GM12801 (cell line): Measurements from ENCODE around the gene MICOS13.

Experiments used
- CTCF ChIP-seq: IDR thresholded peaks from one replicate; pipeline ENCODE4 v1.5.1; 2011; ENCODE audit warnings: control low read depth; ENCODE audit not compliant: insufficient read length; ENCODE audit errors: extremely low read depth

MICOS13 gene

GRCh38 chr19:5680437-5681368, at the start of gene MICOS13, which contains the start of gene HSD11B1L:
MICOS13 (minus strand) TSS chr19:5680516; CDS start chr19:5680486, 30 bp downstream.
HSD11B1L (plus strand) TSS chr19:5681027; CDS start chr19:5684833, 3,806 bp downstream.
- no peak for TF ChIP-seq CTCF

GRCh38 chr19:5727453-5728050, 47.2 kb upstream of the MICOS13 start:
- no peak for TF ChIP-seq CTCF

- TF ChIP-seq CTCF = peak; percentile 34
These were observed 39.9 kb upstream of the MICOS13 start, which contains the start of the genes CATSPERD and LONP1 for GRCh38 chr19:5719961-5720790. CATSPERD (plus strand) TSS chr19:5720637; CDS start chr19:5720738, 101 bp downstream. LONP1 (minus strand) TSS chr19:5720146; CDS start chr19:5720132, 14 bp downstream.

- no peak for TF ChIP-seq CTCF
These were observed 39.1 kb upstream of the MICOS13 start for GRCh38 chr19:5719274-5719960.

- TF ChIP-seq CTCF = no peak
These were observed 38.4 kb upstream of the MICOS13 start for GRCh38 chr19:5718579-5719273.

- TF ChIP-seq CTCF = no peak
These were observed 37.8 kb upstream of the MICOS13 start for GRCh38 chr19:5718037-5718578.
